ENCODE results near the gene SCRN1. TPM values are rescaled to one million over a fixed set of nuclear protein-coding genes. Genes with fewer than 3 reads are reported as not detected.

The SCRN1 gene
- total and polyA plus RNA-seq, 2 donors (not counting 1 experiment from before 2014, with no cell fraction given): 124 to 142 TPM

GRCh38 chr7:29924006-29924405, 65.6 kb downstream of the SCRN1 start:
- no peaks in the 10 kb centered on the region for H3K79me2 ChIP-seq (ENCODE audit: control insufficient read depth, insufficient read depth, low read length)
- no peaks in the 10 kb centered on the region for H3K9me3 ChIP-seq (ENCODE audit: control insufficient read depth, insufficient read depth, low read depth, low read length)
- no peak for DNase-seq (ENCODE audit: low read depth in 2 of 2)
- no peak overlapping the region for H3K9ac ChIP-seq (ENCODE audit: insufficient read depth, low read length)
- H3K4me3 ChIP-seq (replicated peaks in 1 of 4; ENCODE audit: control extremely low read depth in 1 of 4, insufficient read depth in 1 of 4, low read depth in 3 of 4, low read length in 4 of 4): no peak overlapping the region
- TF ChIP-seq, protein P1, sequence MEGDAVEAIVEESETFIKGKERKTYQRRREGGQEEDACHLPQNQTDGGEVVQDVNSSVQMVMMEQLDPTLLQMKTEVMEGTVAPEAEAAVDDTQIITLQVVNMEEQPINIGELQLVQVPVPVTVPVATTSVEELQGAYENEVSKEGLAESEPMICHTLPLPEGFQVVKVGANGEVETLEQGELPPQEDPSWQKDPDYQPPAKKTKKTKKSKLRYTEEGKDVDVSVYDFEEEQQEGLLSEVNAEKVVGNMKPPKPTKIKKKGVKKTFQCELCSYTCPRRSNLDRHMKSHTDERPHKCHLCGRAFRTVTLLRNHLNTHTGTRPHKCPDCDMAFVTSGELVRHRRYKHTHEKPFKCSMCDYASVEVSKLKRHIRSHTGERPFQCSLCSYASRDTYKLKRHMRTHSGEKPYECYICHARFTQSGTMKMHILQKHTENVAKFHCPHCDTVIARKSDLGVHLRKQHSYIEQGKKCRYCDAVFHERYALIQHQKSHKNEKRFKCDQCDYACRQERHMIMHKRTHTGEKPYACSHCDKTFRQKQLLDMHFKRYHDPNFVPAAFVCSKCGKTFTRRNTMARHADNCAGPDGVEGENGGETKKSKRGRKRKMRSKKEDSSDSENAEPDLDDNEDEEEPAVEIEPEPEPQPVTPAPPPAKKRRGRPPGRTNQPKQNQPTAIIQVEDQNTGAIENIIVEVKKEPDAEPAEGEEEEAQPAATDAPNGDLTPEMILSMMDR (conservative IDR thresholded peaks at IDR 0.05 in 1 of 2, IDR thresholded peaks at IDR 0.05 in 1 of 2; ENCODE audit: low read depth in 1 of 2, low read length in 2 of 2): no peak
- no peak for TF ChIP-seq EZH2 (IDR thresholded peaks at IDR 0.05; ENCODE audit: low read length, missing control alignments)
- no peak overlapping the region for H2AFZ ChIP-seq (ENCODE audit: low read length)
- H3K4me2 ChIP-seq (ENCODE audit: extremely low read depth, insufficient read depth, low read length): no peak overlapping the region
- H3K4me1 ChIP-seq (ENCODE audit: control insufficient read depth, extremely low read depth, insufficient read depth, low read length): no peaks in the 10 kb centered on the region
- no peak overlapping the region for H3K27ac ChIP-seq (ENCODE audit: insufficient read depth, low read length)
- peaks cover 10% of the 10 kb centered on the region for H3K36me3 ChIP-seq (ENCODE audit: control insufficient read depth, insufficient read depth, low read length)
- no peaks in the 10 kb centered on the region for H3K27me3 ChIP-seq (ENCODE audit: control insufficient read depth, insufficient read depth, low read length)
- no peaks in the 10 kb centered on the region for H4K20me1 ChIP-seq (ENCODE audit: control insufficient read depth, extremely low read depth, insufficient read depth, low read length)

DNA sequence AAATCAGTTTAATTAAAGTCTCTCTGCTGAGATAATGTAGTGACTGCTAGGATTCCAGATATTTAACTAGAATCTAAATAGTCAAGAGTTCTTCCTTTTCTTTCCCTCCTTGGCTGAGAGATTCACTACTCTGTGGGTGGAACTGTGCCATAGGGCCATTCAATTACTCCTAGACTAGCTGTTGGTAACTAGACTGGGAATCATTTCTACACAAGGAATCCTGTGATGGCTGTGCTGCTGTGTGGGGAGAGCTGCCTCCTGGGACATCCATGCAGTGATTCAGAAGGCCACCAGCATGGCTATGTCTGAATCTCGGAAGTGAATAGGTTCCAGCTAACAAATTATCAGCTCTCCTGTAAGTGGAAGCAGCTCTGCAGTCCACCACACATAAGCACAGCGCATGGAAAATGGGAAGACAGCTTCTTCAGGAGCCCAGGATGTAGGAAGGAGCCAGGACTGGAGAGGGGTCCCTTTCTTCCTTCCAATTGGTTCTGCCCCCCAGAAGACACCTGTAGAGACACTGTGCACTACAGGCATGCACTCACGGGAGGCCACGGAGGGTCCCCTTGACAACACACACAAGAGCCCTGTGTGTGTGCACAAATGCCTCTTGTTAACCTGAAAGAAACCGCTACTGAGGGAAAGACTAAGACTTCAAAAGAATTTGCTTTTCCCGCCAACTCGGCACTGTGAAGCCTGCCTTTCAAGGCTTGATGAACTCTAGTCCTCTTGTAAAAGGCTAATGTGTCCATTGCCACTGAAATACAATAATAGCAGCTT, 66.5 kb downstream of the SCRN1 start:
- Histone ChIP-seq H3K9me3 (ENCODE audit: control insufficient read depth, insufficient read depth, low read depth, low read length) (no peaks in the 10 kb centered on the region), H3K27me3 (ENCODE audit: control insufficient read depth, insufficient read depth, low read length) (no peaks in the 10 kb centered on the region), H3K4me1 (ENCODE audit: control insufficient read depth, extremely low read depth, insufficient read depth, low read length) (no peaks in the 10 kb centered on the region), H4K20me1 (ENCODE audit: control insufficient read depth, extremely low read depth, insufficient read depth, low read length) (no peaks in the 10 kb centered on the region), H3K27ac (ENCODE audit: insufficient read depth, low read length) (no peak overlapping the region), H3K4me3 (replicated peaks in 1 of 4; ENCODE audit: control extremely low read depth in 1 of 4, insufficient read depth in 1 of 4, low read depth in 3 of 4, low read length in 4 of 4) (no peak overlapping the region), H3K4me2 (ENCODE audit: extremely low read depth, insufficient read depth, low read length) (no peak overlapping the region), H3K79me2 (ENCODE audit: control insufficient read depth, insufficient read depth, low read length) (no peaks in the 10 kb centered on the region), H2AFZ (ENCODE audit: low read length) (no peak overlapping the region), H3K9ac (ENCODE audit: insufficient read depth, low read length) (no peak overlapping the region), H3K36me3 (ENCODE audit: control insufficient read depth, insufficient read depth, low read length) (peaks cover 10% of the 10 kb centered on the region)
- TF ChIP-seq, protein P1 (conservative IDR thresholded peaks at IDR 0.05 in 1 of 2, IDR thresholded peaks at IDR 0.05 in 1 of 2; ENCODE audit: low read depth in 1 of 2, low read length in 2 of 2): no peak
- no peak for TF ChIP-seq EZH2 (IDR thresholded peaks at IDR 0.05; ENCODE audit: low read length, missing control alignments)
- no peak for DNase-seq (ENCODE audit: low read depth in 2 of 2)

GRCh38 chr7:29921404-29922010, 68.1 kb downstream of the SCRN1 start:
- Histone ChIP-seq H3K79me2 (ENCODE audit: control insufficient read depth, insufficient read depth, low read length) (no peaks in the 10 kb centered on the region), H2AFZ (ENCODE audit: low read length) (no peak overlapping the region), H4K20me1 (ENCODE audit: control insufficient read depth, extremely low read depth, insufficient read depth, low read length) (no peaks in the 10 kb centered on the region), H3K4me2 (ENCODE audit: extremely low read depth, insufficient read depth, low read length) (no peak overlapping the region), H3K4me3 (replicated peaks in 1 of 4; ENCODE audit: control extremely low read depth in 1 of 4, insufficient read depth in 1 of 4, low read depth in 3 of 4, low read length in 4 of 4) (no peak overlapping the region), H3K9ac (ENCODE audit: insufficient read depth, low read length) (no peak overlapping the region), H3K27ac (ENCODE audit: insufficient read depth, low read length) (no peak overlapping the region), H3K27me3 (ENCODE audit: control insufficient read depth, insufficient read depth, low read length) (no peaks in the 10 kb centered on the region), H3K36me3 (ENCODE audit: control insufficient read depth, insufficient read depth, low read length) (peaks cover 7% of the 10 kb centered on the region), H3K9me3 (ENCODE audit: control insufficient read depth, insufficient read depth, low read depth, low read length) (no peaks in the 10 kb centered on the region), H3K4me1 (ENCODE audit: control insufficient read depth, extremely low read depth, insufficient read depth, low read length) (no peaks in the 10 kb centered on the region)
- peak; percentile 44 to 68 for DNase-seq (ENCODE audit: low read depth in 2 of 2)
- no peak for TF ChIP-seq EZH2 (IDR thresholded peaks at IDR 0.05; ENCODE audit: low read length, missing control alignments)
- TF ChIP-seq, protein P1 (conservative IDR thresholded peaks at IDR 0.05 in 1 of 2, IDR thresholded peaks at IDR 0.05 in 1 of 2; ENCODE audit: low read depth in 1 of 2, low read length in 2 of 2): peak; percentile 94 to 95

Measured in fibroblast of lung (primary cell).